Measurements from ENCODE around the gene CST9.

- TF ChIP-seq, protein P1, sequence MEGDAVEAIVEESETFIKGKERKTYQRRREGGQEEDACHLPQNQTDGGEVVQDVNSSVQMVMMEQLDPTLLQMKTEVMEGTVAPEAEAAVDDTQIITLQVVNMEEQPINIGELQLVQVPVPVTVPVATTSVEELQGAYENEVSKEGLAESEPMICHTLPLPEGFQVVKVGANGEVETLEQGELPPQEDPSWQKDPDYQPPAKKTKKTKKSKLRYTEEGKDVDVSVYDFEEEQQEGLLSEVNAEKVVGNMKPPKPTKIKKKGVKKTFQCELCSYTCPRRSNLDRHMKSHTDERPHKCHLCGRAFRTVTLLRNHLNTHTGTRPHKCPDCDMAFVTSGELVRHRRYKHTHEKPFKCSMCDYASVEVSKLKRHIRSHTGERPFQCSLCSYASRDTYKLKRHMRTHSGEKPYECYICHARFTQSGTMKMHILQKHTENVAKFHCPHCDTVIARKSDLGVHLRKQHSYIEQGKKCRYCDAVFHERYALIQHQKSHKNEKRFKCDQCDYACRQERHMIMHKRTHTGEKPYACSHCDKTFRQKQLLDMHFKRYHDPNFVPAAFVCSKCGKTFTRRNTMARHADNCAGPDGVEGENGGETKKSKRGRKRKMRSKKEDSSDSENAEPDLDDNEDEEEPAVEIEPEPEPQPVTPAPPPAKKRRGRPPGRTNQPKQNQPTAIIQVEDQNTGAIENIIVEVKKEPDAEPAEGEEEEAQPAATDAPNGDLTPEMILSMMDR (IDR thresholded peaks at IDR 0.05): no peak
- TF ChIP-seq POLR2A (IDR thresholded peaks at IDR 0.05) (no peak), POLR2AphosphoS5 (IDR thresholded peaks at IDR 0.05) (no peak)
Observed at GRCh38 chr20:23649242-23649641, 43.5 kb upstream of the CST9 start.

Data from gastroesophageal sphincter (tissue), 3 donors.